ENCODE data around the gene DMXL1.
"Not testable (repeated sequence)": the region's sequence is repeated elsewhere in the genome, so short reads cannot be mapped to it uniquely, and the experiment has no call there.

Gene DMXL1

DNA sequence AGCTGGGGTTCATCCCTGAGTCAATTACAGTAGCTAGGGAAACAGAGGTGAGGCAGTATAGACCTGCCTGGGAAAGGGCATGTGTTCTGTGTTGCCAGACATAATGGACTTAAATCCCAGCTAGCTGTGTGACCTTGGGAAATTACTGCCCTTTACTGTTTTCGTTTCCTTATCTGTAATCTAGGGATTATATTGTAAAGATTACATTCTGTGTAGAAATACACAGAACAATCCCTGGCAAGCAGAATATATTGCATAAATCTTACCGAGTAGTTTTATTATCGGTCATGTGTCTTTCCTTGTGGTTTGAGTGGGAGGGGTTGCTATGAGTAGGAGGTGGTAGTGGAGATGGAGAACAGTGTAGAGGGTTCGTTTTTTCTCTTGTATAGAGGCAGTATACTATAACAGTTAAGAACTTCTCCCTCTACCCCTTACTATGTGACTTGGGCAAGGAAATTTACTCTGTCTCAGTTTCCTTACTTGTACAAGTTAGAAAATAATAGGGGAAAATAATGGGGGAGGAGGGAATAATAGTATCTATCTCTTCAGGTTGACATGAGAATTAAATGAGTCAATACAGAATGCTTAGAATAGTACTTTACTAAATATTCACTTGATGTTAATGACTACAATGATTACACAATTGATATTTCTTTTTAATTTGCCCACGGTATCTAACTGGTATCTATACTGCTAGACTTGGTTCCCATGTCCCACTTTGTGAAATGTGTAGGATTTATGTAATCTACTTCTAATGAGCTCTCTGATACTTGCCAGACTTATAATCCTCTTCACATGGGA lies 7.1 kb upstream of the DMXL1 start:
- no peak for DNase-seq

GRCh38 chr5:119067450-119067849 lies 3.4 kb upstream of the DMXL1 start:
- DNase-seq = no peak

DNA sequence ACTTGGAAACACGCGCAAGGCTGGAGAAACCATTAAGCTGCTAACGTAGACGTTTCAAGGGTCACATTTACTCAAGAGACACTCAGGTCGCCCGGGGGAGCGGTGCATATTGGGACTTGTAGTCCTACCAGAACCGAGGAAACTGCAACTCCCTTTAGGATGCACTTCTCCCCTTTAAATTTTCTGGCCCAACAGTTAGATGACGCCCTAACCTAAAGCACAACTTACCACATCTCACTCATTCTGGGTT lies 384 bp upstream of the DMXL1 start:
- DNase-seq = no peak

DNA sequence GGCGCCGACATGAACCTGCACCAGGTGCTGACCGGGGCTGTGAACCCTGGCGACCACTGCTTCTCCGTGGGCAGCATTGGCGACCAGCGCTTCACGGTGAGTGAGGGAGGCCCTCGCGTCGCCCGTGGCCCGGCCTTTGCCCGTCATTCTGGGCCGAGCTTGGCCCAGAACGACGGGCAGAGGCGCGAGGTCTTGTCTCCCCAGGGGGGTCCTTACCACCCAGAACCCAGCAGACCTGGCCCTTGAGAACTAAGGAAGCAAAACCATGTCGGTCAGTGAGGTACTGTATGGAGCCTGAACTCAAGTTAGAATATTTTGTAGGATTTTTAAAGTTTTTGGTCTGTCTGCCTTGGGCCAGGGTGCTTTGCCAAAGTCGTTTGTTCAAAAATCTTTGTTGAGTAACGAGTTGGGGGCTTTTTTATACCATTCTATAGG lies 691 bp downstream of the DMXL1 start:
- no peak for DNase-seq

GRCh38 chr5:119072496-119072895 lies 1.6 kb downstream of the DMXL1 start:
- no peak for DNase-seq

GRCh38 chr5:119073746-119074337 lies 3.0 kb downstream of the DMXL1 start:
- not testable (repeated sequence) for DNase-seq

DNA sequence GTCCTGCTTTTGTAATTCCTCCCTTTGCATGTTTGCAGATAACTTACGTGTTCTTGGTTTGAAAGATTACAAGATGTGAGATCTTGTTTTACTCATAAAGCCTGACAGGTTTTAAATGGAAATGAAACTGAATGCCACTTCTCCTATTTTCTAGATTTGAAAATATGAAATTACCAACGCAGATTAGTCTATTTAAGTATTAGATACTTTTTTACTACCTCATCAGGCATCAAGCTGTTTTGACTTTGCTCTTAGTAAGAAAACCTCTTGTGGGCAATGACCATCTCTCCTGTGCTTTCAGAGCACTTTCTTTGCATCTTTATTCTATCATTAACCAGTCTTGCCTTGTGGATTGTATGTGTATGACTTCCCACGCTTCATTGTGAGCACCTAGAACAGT lies 3.5 kb downstream of the DMXL1 start:
- DNase-seq = no peak

- DNase-seq = not testable (repeated sequence)
Measured at GRCh38 chr5:119075269-119075668, 4.4 kb downstream of the DMXL1 start.

- no peak for DNase-seq
Measured at GRCh38 chr5:119076080-119076479, 5.2 kb downstream of the DMXL1 start.

DNA sequence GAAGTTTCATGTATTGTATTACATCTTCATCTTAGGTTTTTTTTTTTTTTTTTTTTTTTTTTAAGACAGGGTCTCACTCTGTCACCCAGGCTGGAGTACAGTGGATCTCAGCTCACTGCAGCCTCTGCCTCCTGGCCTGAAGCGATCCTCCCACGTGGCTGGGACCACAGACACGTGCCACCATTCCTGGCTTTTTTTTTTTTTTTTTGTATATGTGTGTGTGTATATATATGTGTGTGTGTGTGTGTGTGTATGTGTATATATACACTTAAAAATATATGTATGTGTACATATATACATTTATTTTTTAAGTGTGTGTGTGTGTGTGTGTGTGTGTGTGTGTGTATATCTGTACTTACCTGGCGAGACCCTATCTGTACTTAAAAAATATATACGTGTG lies 6.6 kb downstream of the DMXL1 start:
- no peak for DNase-seq

DNA sequence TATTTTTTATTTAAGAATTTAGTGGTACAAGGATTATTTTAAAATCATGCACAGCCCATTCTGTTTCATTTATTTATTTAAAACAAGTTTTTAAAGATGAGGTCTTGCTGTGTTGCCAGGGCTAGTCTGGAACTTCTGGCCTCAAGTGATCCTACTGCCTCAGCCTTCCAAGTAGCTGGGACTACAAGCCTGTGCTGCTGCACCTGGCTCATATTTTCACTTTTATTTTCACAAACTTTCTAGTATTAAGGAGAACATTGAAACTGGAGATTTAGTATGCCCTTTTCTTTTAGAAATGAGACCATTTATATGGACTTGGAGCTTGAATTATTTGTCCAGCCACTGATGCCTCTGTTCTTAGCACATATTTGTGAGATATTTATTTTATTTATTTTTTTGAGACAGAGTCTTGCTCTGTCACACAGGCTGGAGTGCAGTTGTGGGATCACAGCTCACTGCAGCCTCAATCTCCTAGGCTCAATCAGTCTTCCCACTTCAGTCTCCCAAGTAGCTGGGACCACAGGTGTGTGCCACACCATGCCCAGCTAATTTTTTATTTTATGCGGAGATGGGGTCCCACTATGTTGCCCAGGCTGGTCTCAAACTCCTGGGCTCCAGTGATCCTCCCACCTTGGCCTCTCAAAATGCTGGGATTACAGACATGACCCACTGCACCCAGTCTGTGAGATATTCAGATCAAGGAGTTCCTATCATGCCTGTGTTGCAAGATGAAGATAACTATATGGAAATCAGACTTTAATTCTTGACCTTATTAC lies 7.4 kb downstream of the DMXL1 start:
- no peak for DNase-seq

GRCh38 chr5:119078861-119079260 lies 8.0 kb downstream of the DMXL1 start:
- no peak for DNase-seq

DNA sequence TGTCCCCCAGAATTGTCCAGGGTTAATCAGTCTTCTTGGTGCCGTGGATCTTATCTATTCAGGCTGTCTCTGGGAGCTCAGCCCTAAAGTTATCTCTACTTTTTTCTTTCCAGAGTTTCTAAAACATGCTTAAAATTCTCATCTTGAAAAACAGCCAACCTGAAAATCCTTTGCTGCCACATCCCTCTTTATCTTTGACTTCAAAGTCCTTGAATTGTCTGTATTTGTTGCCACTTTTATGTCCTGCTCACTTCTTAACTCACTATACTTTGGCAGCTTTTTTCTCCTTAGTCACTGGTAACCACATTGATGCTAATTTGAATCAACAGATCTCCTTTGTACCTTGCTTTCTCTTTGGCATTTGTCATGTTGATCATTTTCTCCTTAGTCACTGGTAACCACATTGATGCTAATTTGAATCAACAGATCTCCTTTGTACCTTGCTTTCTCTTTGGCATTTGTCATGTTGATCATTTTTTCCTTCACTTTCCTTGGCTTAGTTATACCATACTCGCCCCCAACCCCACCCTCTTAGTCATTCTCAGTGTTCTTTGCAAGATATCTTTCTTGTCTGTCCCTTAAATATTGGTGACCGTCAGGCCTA lies 8.5 kb downstream of the DMXL1 start:
- DNase-seq = no peak

GRCh38 chr5:119080936-119081335 lies 10.0 kb downstream of the DMXL1 start:
- DNase-seq = no peak

DNA sequence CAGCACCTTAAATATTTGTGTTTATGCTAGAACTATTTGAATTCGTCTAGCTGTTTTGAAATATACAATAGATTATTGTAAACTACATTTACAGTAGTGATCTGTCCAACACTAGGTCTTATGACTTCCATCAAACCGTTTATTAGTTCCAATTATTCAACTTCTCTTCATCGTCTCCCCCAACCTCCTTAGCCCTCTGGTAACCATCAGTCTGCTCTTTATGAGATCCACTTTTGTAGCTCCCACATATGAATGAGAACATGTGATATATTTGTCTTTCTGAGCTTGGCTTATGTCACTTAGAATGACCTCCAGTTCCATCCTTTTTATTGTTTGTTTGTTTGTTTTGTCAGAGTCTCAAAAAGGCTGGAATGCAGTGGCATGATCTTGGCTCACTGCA lies 11.8 kb downstream of the DMXL1 start:
- no peak for DNase-seq

GRCh38 chr5:119083679-119084078 lies 12.8 kb downstream of the DMXL1 start:
- DNase-seq = no peak

- DNase-seq = no peak
Measured at GRCh38 chr5:119088438-119088837, 17.6 kb downstream of the DMXL1 start.

DNA sequence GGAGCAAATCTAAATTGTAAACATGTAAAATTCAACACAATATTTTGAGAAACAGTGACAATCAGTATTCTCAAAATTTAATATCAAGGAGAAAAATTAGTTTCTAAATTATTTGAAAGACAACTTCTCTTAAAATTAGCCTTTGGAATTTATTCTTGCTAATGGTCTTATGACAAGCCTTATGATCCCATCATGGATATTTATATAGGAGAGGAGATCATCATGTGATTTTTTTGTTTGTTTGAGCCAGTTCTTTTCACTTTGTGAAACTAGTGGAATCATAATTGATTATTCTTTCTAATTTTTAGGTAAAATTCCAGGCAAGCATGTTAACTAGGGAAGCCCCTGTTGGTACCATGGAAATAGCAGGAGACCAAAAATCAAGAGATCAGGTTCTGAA lies 24.7 kb downstream of the DMXL1 start:
- no peak for DNase-seq

GRCh38 chr5:119105971-119106370 lies 35.1 kb downstream of the DMXL1 start:
- no peak for DNase-seq

GRCh38 chr5:119112151-119112550 lies 41.3 kb downstream of the DMXL1 start:
- DNase-seq = no peak

DNA sequence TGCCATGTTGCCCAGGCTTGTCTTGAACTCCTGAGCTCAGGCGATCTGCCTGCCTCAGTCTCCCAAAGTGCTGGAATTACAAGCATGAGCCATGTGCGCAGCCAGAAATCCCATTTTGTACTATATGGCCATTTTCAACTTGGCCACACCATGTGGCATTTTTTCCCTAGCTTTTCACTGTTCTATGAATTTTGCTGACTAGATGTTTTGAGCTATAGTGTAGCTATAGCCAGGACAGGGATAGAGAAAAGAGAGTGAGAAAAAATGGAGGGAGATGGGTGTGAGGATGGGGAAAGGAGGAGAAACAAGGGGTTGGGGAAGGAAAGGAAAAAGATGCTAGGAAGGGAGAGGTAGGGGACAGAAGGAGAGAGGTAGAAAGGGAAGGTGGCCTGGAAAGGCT lies 46.4 kb downstream of the DMXL1 start:
- no peak for DNase-seq

DNA sequence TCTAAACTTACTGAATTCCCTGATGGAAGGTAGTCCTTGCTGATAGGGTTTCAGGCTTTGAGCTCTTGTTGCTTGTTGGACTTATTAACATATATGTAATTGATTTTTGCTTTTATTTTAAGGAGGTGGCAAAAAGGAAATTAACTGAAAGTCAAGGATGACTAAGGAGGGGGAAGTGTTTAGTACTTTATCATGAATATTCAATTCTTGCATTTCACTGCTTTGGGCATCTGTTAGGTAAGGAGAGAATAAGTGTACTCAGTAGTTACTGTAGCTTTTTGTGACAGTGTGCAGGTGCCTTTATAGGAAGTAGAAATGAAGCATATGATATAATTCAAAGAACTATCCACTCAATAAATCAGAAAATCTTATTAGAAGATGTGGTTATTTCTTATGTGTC lies 47.1 kb downstream of the DMXL1 start:
- DNase-seq = no peak

DNA sequence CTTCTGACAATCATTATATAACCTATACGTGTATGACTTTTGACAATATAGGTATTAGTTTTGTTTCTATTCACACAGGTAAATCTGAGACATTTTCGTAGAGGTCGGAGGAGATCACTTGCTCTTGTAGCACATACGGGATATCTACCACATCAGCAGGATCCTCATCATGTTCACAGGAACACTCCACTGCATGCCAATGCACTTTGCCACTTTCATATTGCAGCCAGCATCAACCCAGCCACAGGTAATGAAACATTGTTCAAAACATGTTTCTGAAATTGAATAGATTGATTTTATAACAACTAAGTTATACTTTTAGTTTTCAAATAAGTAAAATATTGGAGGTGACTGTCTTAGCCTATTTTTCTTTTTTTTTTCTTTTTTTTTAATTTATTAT lies 50.0 kb downstream of the DMXL1 start:
- no peak for DNase-seq

- DNase-seq = not testable (repeated sequence)
Measured at GRCh38 chr5:119122474-119122873, 51.6 kb downstream of the DMXL1 start.
